ENCODE measurements around the gene SIGLEC7.

The SIGLEC7 gene

GRCh38 chr19:51196181-51196580 lies 54.1 kb downstream of the SIGLEC7 start (continued):
- TF ChIP-seq CREB5 (CRISPR knock-in tag; IDR thresholded peaks at IDR 0.05; ENCODE audit: low read depth) (no peak), ZNF70 (CRISPR knock-in tag; IDR thresholded peaks at IDR 0.05) (no peak), ISL1 (CRISPR knock-in tag; IDR thresholded peaks at IDR 0.05) (no peak), ZC3H10 (CRISPR knock-in tag; IDR thresholded peaks at IDR 0.05) (no peak), TCF4 (CRISPR knock-in tag; IDR thresholded peaks at IDR 0.05; ENCODE audit: borderline replicate concordance) (no peak), ZNF565 (CRISPR knock-in tag; conservative IDR thresholded peaks at IDR 0.05; ENCODE audit: low read depth) (no peak), ZNF8 (CRISPR knock-in tag; IDR thresholded peaks at IDR 0.05) (no peak), TOX (CRISPR knock-in tag; IDR thresholded peaks at IDR 0.05; ENCODE audit: borderline replicate concordance) (no peak), OSR1 (CRISPR knock-in tag; IDR thresholded peaks at IDR 0.05) (no peak), ZFP30 (CRISPR knock-in tag; IDR thresholded peaks at IDR 0.05) (no peak), SNAI2 (CRISPR knock-in tag; IDR thresholded peaks at IDR 0.05) (no peak), POU6F1 (CRISPR knock-in tag; IDR thresholded peaks at IDR 0.05; ENCODE audit: borderline replicate concordance, low read depth) (no peak), ARNTL (CRISPR knock-in tag; IDR thresholded peaks at IDR 0.05; ENCODE audit: borderline replicate concordance, low read depth) (no peak), GLIS3 (CRISPR knock-in tag; IDR thresholded peaks at IDR 0.05) (no peak)

- TF ChIP-seq OSR1 (CRISPR knock-in tag; IDR thresholded peaks at IDR 0.05): no peak
- no peak for TF ChIP-seq TSHZ2 (CRISPR knock-in tag; IDR thresholded peaks at IDR 0.05)
- no peak for TF ChIP-seq ESRRG (CRISPR knock-in tag; IDR thresholded peaks at IDR 0.05)
- no peak for TF ChIP-seq TCF4 (CRISPR knock-in tag; IDR thresholded peaks at IDR 0.05; ENCODE audit: borderline replicate concordance)
- TF ChIP-seq ZNF8 (CRISPR knock-in tag; IDR thresholded peaks at IDR 0.05): no peak
- TF ChIP-seq GLIS3 (CRISPR knock-in tag; IDR thresholded peaks at IDR 0.05): no peak
- no peak for TF ChIP-seq ZNF565 (CRISPR knock-in tag; conservative IDR thresholded peaks at IDR 0.05; ENCODE audit: low read depth)
- TF ChIP-seq BACH2 (CRISPR knock-in tag; IDR thresholded peaks at IDR 0.05; ENCODE audit: borderline replicate concordance): no peak
- TF ChIP-seq SNAI2 (CRISPR knock-in tag; IDR thresholded peaks at IDR 0.05): no peak
- TF ChIP-seq CSDC2 (CRISPR knock-in tag; IDR thresholded peaks at IDR 0.05): no peak
- ATAC-seq: no peak
Measured at GRCh38 chr19:51198641-51199040, 56.5 kb downstream of the SIGLEC7 start.

- ATAC-seq: no peak
- no peak for TF ChIP-seq ZNF70 (CRISPR knock-in tag; IDR thresholded peaks at IDR 0.05)
- TF ChIP-seq POU6F1 (CRISPR knock-in tag; IDR thresholded peaks at IDR 0.05; ENCODE audit: borderline replicate concordance, low read depth): no peak
- TF ChIP-seq RARB (CRISPR knock-in tag; IDR thresholded peaks at IDR 0.05): no peak
- TF ChIP-seq SNAI2 (CRISPR knock-in tag; IDR thresholded peaks at IDR 0.05): no peak
- TF ChIP-seq ISL1 (CRISPR knock-in tag; IDR thresholded peaks at IDR 0.05): no peak
- TF ChIP-seq ARNTL (CRISPR knock-in tag; IDR thresholded peaks at IDR 0.05; ENCODE audit: borderline replicate concordance, low read depth): no peak
- TF ChIP-seq TOX (CRISPR knock-in tag; IDR thresholded peaks at IDR 0.05; ENCODE audit: borderline replicate concordance): no peak
- TF ChIP-seq ZFP30 (CRISPR knock-in tag; IDR thresholded peaks at IDR 0.05): no peak
- no peak for TF ChIP-seq CSRNP3 (CRISPR knock-in tag; IDR thresholded peaks at IDR 0.05)
- TF ChIP-seq TSHZ2 (CRISPR knock-in tag; IDR thresholded peaks at IDR 0.05): no peak
- no peak for TF ChIP-seq ZNF565 (CRISPR knock-in tag; conservative IDR thresholded peaks at IDR 0.05; ENCODE audit: low read depth)
- no peak for TF ChIP-seq CSDC2 (CRISPR knock-in tag; IDR thresholded peaks at IDR 0.05)
- no peak for TF ChIP-seq OSR1 (CRISPR knock-in tag; IDR thresholded peaks at IDR 0.05)
- TF ChIP-seq ZFP3 (CRISPR knock-in tag; IDR thresholded peaks at IDR 0.05): no peak
- TF ChIP-seq CREB5 (CRISPR knock-in tag; IDR thresholded peaks at IDR 0.05; ENCODE audit: low read depth): no peak
- TF ChIP-seq ZC3H10 (CRISPR knock-in tag; IDR thresholded peaks at IDR 0.05): no peak
Measured at GRCh38 chr19:51200071-51200666, 58.1 kb downstream of the SIGLEC7 start.

Measured in SK-N-SH treated with all-trans-retinoic acid at 6 μM for 48 hours (cell line).